ENCODE measurements around the gene IL23A. TPM values are rescaled to one million over a fixed set of nuclear protein-coding genes. Genes with fewer than 3 reads are reported as not detected.

The IL23A gene
- total and polyA plus RNA-seq, 2 experiments from 2014 or later = 2.5 to 8.0 TPM

DNA sequence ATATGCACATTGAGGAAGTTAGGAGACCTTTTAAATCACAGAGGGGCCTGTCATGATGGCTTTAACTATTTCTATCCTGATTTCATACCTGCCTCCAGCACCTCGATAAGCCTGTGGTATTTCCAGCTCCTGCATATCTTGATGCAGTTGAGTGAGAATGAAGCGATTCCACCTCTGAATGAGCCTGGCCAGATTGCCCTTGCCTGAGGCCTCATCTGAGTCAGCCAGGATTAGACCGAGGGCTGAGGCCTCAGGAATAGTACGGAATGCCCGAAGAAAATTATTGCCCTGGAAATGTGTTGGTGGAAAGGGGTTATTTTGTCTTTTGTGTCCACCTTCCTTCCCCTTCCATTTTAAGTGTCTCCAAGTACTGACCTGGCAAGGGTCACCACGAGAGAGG lies 14.5 kb upstream of the IL23A start:
- Histone ChIP-seq H3K79me2 (replicated peaks; ENCODE audit: insufficient read depth) (no peaks in the 10 kb centered on the region), H3K27ac (ENCODE audit: low read depth) (no peak overlapping the region), H3K4me2 (no peak overlapping the region), H3K4me3 (no peak overlapping the region), H2AFZ (no peak overlapping the region), H3K4me1 (ENCODE audit: insufficient read depth) (no peaks in the 10 kb centered on the region), H3K27me3 (ENCODE audit: insufficient read depth) (no peaks in the 10 kb centered on the region), H3K9me2 (ENCODE audit: insufficient read depth) (no peaks in the 10 kb centered on the region), H4K20me1 (replicated peaks; ENCODE audit: insufficient read depth) (no peaks in the 10 kb centered on the region), H3F3A (replicated peaks; ENCODE audit: low read depth) (no peaks in the 10 kb centered on the region), H3K36me3 (ENCODE audit: insufficient read depth) (no peaks in the 10 kb centered on the region)
- peaks cover 18% of the 10 kb centered on the region for H3K36me3 Mint-ChIP-seq (ENCODE audit: low read depth)
- DNase-seq (ENCODE audit: low spot score) (no peak), ATAC-seq (no peak)
- no peaks in the 10 kb centered on the region for H3K4me1 Mint-ChIP-seq
- H3K4me3 Mint-ChIP-seq = no peak overlapping the region
- TF ChIP-seq POLR2AphosphoS5 (IDR thresholded peaks at IDR 0.05; ENCODE audit: low read depth) (no peak), ETS1 (IDR thresholded peaks at IDR 0.05) (no peak), ZNF331 (CRISPR knock-in tag; IDR thresholded peaks at IDR 0.05; ENCODE audit: low read depth) (no peak), ZNF462 (CRISPR knock-in tag; IDR thresholded peaks at IDR 0.05) (no peak), CREB1 (CRISPR knock-in tag; IDR thresholded peaks at IDR 0.05; ENCODE audit: low read depth) (no peak), EZH2phosphoT487 (IDR thresholded peaks at IDR 0.05; ENCODE audit: unreplicated experiment) (no peak), CTCF (conservative IDR thresholded peaks at IDR 0.05; ENCODE audit: low read depth in 2 of 2) (no peak), STAT1 (IDR thresholded peaks at IDR 0.05; ENCODE audit: unreplicated experiment) (no peak), EZH2 (IDR thresholded peaks at IDR 0.05; ENCODE audit: low read depth, unreplicated experiment) (no peak), NANOG (IDR thresholded peaks at IDR 0.05; ENCODE audit: borderline replicate concordance) (no peak), JUNB (IDR thresholded peaks at IDR 0.05; ENCODE audit: unreplicated experiment) (no peak), REST (IDR thresholded peaks at IDR 0.05; ENCODE audit: unreplicated experiment) (no peak), ZNF114 (CRISPR knock-in tag; IDR thresholded peaks at IDR 0.05) (no peak)
- H3K27me3 Mint-ChIP-seq (ENCODE audit: insufficient read depth, low read depth, poor library complexity) = peaks cover 6% of the 10 kb centered on the region
- no peaks in the 10 kb centered on the region for H3K9me3 Mint-ChIP-seq
- H3K27ac Mint-ChIP-seq = no peak overlapping the region
